IPS-20b (cell line): ENCODE data around the gene STRBP.
"Not testable (repeated sequence)": the region's sequence is repeated elsewhere in the genome, so short reads cannot be mapped to it uniquely, and the experiment has no call there.

Experiments used
- H3K27ac ChIP-seq: one replicate; pipeline ENCODE4 v1.5.1; 2013; ENCODE audit warnings: low read length
- H3K27me3 ChIP-seq: 2 replicates; pipeline ENCODE4 v1.6.1; 2013; ENCODE audit warnings: mild to moderate bottlenecking, low read length, inconsistent platforms; ENCODE audit not compliant: insufficient read depth
- H3K36me3 ChIP-seq: 2 replicates; pipeline ENCODE4 v1.6.1; 2013; ENCODE audit warnings: low read depth, mild to moderate bottlenecking, inconsistent platforms, low read length, moderate library complexity; ENCODE audit not compliant: insufficient read depth
- H3K4me1 ChIP-seq: 2 replicates; pipeline ENCODE4 v1.6.1; 2013; ENCODE audit warnings: mild to moderate bottlenecking, control low read depth, inconsistent platforms, low read length, moderate library complexity; ENCODE audit not compliant: insufficient read depth
- H3K4me3 ChIP-seq: 2 replicates; pipeline ENCODE4 v1.5.1; 2013; ENCODE audit warnings: mild to moderate bottlenecking, low read length, inconsistent platforms
- H3K9ac ChIP-seq: 2 replicates; pipeline ENCODE4 v1.6.1; 2013; ENCODE audit warnings: low read depth, mild to moderate bottlenecking, inconsistent platforms, low read length, moderate library complexity
- H3K9me3 ChIP-seq: 2 replicates; pipeline ENCODE4 v1.6.1; 2013; ENCODE audit warnings: mild to moderate bottlenecking, low read depth, low read length, inconsistent platforms; ENCODE audit not compliant: insufficient read depth

The STRBP gene

DNA sequence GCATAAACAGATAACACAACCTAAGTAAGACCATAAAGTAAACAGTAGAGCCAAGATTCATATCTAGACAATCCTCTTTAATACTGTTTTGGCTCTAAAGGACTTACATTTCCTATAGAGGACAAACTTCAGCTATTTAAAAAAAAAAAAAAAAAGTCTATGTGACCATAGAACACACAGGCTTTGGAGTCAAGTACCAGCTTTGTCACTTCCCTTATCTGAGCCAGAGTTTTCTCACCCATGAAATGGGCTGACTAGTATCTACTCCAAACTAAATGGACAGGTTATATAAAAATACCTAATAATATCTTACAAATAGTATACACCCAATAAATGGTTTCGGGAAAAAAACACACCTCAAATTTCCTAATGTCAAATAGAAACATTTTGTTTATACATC lies 81.3 kb downstream of the STRBP start:
- Histone ChIP-seq H3K9me3 (no peaks in the 10 kb centered on the region), H3K4me3 (no peak overlapping the region), H3K4me1 (peaks cover 4% of the 10 kb centered on the region; the same call in 1 of the 2 replicates), H3K36me3 (peaks cover 7% of the 10 kb centered on the region; the same call in 1 of the 2 replicates), H3K27ac (no peak overlapping the region), H3K9ac (no peak overlapping the region), H3K27me3 (no peaks in the 10 kb centered on the region)

DNA sequence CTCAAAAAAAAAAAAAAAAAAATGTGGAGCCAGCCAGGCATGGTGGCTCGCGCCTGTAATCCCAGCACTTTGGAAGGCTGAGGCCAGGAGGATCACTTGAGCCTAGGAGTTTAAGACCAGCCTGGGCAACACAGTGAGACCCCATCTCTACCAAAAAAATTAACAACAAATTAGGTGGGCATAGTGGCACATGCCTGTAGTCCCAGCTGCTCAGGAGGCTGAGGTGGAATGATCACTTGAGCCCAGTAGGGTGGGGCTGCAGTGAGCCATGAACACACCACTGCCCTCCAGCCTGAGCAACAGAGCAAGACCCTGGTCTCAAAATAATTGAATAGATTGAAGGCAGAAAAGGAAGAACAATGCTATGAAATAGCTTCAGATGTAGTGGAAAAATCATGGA lies 82.4 kb downstream of the STRBP start:
- not testable (repeated sequence) for H3K9ac ChIP-seq, H3K9me3 ChIP-seq, H3K27me3 ChIP-seq, H3K27ac ChIP-seq, H3K4me3 ChIP-seq, H3K36me3 ChIP-seq, H3K4me1 ChIP-seq

DNA sequence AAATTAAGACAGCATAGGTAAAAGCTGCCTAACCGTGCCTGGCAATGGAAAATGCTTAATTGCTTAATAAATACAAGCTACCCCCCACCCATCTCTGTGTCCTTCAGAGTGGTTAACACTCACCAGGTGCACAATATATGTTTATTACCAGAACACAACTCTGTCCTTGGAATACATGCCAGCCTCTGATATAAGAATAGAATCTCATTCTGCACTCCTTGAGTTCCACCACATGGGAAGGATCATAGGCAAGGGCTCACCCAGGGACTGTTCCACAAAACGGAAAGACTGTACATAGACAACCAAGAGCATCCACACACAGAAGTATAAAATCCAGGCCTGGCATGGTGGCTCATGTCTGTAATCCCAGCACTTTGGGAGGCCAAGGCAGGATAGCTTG lies 91.4 kb downstream of the STRBP start:
- H3K4me1 ChIP-seq, result peaks cover 45% of the 10 kb centered on the region; the same call in 1 of the 2 replicates
- H3K9me3 ChIP-seq, result no peaks in the 10 kb centered on the region
- no peaks in the 10 kb centered on the region for H3K27me3 ChIP-seq
- no peak overlapping the region for H3K27ac ChIP-seq
- H3K4me3 ChIP-seq, result no peak overlapping the region
- H3K9ac ChIP-seq, result no peak overlapping the region
- H3K36me3 ChIP-seq, result peaks cover 16% of the 10 kb centered on the region

DNA sequence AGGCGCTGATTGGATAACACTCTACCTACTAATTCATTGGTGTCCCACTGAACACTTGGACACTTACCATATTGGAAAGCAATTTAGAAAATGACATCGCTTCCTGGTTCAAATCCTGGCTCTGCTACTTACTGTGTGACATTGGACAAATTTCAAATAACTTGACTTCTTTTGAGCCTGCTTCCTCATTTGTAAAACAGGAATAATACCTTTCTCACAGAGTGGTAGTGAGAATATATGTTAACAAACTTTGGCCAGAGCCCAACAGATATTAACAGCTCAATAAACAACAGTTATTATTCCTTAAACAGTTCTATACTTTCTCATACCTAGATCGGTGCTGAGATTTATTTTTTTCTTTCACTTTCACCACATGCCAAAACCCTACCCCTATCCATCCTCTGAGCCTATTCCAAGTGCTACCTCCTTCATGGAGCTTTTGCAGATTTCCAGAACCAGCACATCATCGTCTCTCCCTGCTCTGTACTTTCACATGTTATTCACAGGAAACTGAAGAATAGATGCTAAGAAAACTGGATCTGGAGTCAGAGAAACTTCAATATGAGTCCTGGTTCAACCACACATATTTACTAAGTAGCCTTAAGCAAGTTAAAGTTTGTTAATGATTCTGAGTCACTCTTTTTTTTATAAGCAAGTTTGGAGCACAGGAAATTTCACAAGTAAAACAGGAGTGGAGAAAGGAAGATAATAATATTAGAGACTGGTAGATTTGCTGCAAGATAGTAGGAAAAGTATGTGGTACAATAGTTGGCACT lies 92.3 kb downstream of the STRBP start:
- H3K4me3 ChIP-seq, result no peak overlapping the region
- peaks cover 19% of the 10 kb centered on the region for H3K36me3 ChIP-seq
- peaks cover 45% of the 10 kb centered on the region; the same call in 1 of the 2 replicates for H3K4me1 ChIP-seq
- peak overlapping the region; percentile 81 for H3K27ac ChIP-seq
- H3K9ac ChIP-seq, result peak overlapping the region; percentile 33; the same call in 1 of the 2 replicates
- no peaks in the 10 kb centered on the region for H3K9me3 ChIP-seq
- no peaks in the 10 kb centered on the region for H3K27me3 ChIP-seq

DNA sequence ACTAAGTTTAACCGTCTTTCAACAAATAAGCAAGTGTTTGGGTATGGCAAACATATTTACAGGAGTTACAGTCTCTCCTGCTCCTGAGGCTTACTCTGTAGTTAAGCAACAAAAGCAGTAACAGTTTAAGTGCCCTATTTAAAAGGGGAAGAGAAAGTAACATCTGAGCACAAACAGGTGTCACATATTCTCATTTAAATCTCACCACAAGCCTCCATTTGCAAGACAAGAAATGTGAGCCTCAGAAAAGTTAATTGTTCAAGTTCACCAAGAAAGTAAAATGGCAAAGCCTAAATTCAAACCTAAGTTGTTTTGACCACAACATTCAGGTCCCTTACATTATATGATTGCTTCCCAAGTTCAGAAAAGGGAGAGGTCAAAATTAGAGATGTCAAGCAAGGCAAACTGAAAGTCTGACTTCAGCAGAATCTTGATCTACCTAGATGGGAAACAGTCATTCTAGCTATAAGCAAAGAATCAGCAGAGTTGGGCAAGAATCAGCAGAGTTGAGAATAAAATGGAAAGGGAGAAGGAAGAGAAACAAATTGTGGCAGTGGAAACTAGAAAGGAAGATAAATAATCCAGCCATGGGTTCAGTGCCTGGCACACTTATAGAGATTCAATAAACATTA lies 93.4 kb downstream of the STRBP start:
- H3K36me3 ChIP-seq, result peaks cover 19% of the 10 kb centered on the region
- H3K9me3 ChIP-seq, result no peaks in the 10 kb centered on the region
- peak overlapping the region; percentile 37 for H3K9ac ChIP-seq
- peak overlapping the region; percentile 81 for H3K27ac ChIP-seq
- peaks cover 47% of the 10 kb centered on the region; the same call in 1 of the 2 replicates for H3K4me1 ChIP-seq
- peak overlapping the region; percentile 52 for H3K4me3 ChIP-seq
- no peaks in the 10 kb centered on the region for H3K27me3 ChIP-seq

DNA sequence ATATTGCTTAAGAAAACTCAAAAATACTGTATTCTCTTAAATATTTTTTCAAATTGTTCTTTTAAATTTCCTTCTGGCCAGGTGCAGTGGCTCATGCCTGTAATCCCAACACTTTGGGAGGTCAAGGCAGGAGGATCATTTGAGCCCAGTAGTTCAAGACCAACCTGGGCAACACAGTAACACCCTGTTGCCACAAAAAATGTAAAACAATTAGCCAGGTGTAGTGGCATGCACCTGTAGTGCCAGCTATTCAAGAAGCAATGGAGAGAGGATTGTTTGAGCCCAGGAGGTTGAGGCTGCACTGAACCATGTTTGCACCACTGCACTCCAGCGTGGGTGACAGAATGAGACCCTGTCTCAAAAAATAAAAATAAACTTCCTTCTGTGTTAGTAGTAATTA lies 94.3 kb downstream of the STRBP start:
- Histone ChIP-seq H3K4me1 (peaks cover 49% of the 10 kb centered on the region; the same call in 1 of the 2 replicates), H3K27me3 (no peaks in the 10 kb centered on the region), H3K27ac (peak overlapping the region; percentile 81), H3K9me3 (no peaks in the 10 kb centered on the region), H3K36me3 (peaks cover 18% of the 10 kb centered on the region), H3K9ac (peak overlapping the region; percentile 37; the same call in 1 of the 2 replicates), H3K4me3 (peak overlapping the region; percentile 52; the same call in 1 of the 2 replicates)

DNA sequence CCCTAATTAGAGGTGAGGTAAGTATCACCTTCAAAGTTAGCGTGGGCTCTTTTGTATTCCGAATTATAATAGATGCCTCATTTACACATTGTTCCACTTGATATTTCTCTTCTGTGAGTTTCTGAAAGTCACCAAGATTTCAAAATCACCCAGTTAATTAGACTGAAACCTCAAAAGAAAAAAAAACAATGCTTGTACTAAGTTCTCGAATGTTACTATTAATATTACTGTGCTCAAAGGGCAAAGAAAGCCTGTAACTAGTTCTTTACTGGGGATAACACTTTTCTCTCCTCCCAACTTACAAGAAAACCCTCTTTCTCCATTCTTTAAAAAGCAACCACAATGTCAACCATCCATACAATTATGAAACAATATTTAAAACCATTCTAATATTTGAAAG lies 98.5 kb downstream of the STRBP start:
- Histone ChIP-seq H3K4me3 (no peak overlapping the region), H3K9ac (no peak overlapping the region), H3K27me3 (no peaks in the 10 kb centered on the region), H3K27ac (no peak overlapping the region), H3K9me3 (no peaks in the 10 kb centered on the region), H3K4me1 (peaks cover 24% of the 10 kb centered on the region; the same call in 1 of the 2 replicates), H3K36me3 (peaks cover 7% of the 10 kb centered on the region; the same call in 1 of the 2 replicates)

DNA sequence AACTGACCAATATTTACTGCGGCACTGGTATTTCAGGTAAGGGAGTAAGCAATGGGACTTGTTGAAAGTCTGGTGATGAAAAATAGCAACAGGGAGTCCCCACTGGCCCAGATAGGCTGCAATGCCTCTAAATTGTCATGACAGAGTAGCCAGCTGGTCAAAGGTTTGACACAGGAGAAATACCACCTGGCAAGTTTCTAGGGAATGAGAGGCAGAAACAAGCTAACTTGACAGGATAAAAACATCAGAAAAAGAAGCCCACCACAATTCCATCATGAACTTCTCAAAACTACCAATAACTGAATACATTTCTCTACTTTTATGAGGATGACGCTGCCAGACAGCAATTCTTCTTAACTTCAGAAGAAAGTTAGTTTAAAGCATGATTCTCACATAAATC lies 99.8 kb downstream of the STRBP start:
- no peaks in the 10 kb centered on the region for H3K27me3 ChIP-seq
- no peak overlapping the region for H3K9ac ChIP-seq
- H3K27ac ChIP-seq, result no peak overlapping the region
- no peaks in the 10 kb centered on the region for H3K9me3 ChIP-seq
- no peak overlapping the region for H3K4me3 ChIP-seq
- H3K4me1 ChIP-seq, result peaks cover 13% of the 10 kb centered on the region; the same call in 1 of the 2 replicates
- peaks cover 7% of the 10 kb centered on the region; the same call in 1 of the 2 replicates for H3K36me3 ChIP-seq

DNA sequence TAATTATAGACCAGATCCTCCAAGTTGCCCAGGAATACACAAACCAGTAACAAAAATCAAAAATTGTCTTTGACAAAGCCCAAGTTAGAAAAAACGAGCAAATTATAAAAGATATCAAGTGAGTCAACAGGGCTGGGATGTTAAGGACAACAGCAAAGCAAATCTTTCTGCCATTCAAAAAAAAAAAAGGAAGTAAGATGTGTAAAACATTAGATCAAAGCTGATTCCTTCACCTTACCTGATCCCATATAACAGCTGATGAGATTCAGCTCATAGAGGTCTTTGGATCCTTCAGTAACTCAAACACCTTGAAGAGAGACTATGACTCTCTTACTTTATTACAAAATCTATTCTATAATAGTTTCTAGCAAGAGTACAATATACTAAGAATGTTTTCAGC lies 100.9 kb downstream of the STRBP start:
- Histone ChIP-seq H3K9ac (no peak overlapping the region), H3K36me3 (peaks cover 7% of the 10 kb centered on the region; the same call in 1 of the 2 replicates), H3K27me3 (no peaks in the 10 kb centered on the region), H3K4me1 (peaks cover 4% of the 10 kb centered on the region; the same call in 1 of the 2 replicates), H3K9me3 (no peaks in the 10 kb centered on the region), H3K27ac (no peak overlapping the region), H3K4me3 (no peak overlapping the region)

DNA sequence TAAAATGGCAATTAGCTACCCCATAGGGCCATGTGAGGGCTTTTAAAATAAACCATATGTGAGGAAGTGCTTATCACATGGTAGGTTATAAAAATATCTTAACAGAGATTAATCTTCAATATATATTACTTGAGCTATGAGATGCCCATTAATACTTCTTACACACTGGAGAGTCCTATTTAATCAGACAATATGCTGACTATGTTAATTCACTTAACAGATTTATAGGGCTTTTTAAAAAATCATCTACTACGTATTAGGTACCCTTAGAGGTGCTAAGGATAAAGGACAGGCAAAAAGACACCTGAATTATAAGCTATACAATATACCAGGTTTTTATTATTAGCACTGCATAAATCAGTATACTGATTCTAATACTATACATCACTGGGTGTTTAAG lies 102.6 kb downstream of the STRBP start:
- peaks cover 4% of the 10 kb centered on the region; the same call in 1 of the 2 replicates for H3K4me1 ChIP-seq
- H3K27me3 ChIP-seq, result no peaks in the 10 kb centered on the region
- no peaks in the 10 kb centered on the region; the same call in 1 of the 2 replicates for H3K36me3 ChIP-seq
- no peak overlapping the region for H3K27ac ChIP-seq
- no peak overlapping the region for H3K4me3 ChIP-seq
- H3K9ac ChIP-seq, result no peak overlapping the region
- H3K9me3 ChIP-seq, result no peaks in the 10 kb centered on the region

DNA sequence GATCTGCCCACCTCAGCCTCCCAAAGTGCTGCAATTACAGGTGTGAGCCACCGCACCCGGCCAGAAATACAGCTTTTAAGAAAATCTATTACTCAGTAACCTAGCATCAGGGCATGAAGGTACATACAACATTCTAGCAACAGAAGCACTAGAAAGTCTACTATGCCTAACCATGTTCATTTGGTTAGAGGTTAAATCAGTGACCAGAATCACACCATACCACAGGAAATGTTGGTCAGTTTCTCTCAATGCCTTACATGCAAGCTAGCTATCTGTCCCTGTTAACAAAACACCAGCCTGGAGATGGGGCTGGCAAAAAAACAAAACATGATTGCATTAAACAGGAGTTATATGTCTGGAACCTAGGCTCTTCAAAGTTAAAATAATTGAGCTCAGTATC lies 104.1 kb downstream of the STRBP start:
- H3K9ac ChIP-seq, result no peak overlapping the region
- H3K27me3 ChIP-seq, result no peaks in the 10 kb centered on the region
- H3K4me1 ChIP-seq, result no peaks in the 10 kb centered on the region
- peaks cover 7% of the 10 kb centered on the region; the same call in 1 of the 2 replicates for H3K36me3 ChIP-seq
- H3K27ac ChIP-seq, result no peak overlapping the region
- no peak overlapping the region for H3K4me3 ChIP-seq
- no peaks in the 10 kb centered on the region for H3K9me3 ChIP-seq
